ENCODE results near the gene CNKSR3.

Gene CNKSR3

DNA sequence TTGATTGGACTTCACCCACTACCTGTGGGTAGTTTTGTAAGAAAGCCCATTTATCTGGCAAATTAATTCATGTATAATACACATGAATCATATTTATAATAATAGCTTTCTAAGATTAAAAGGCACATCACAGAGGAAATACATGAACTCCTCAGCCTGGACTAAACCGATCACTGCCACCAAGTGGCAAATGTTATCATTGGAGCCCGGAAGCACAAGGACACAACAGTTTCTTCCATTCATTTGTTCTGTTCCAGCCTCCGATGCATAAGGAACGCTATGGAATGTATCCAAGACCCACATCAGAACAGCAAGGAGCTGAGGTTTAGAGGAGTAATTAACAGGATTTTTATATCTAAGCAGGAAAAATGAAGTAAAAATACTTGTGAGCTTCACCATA lies 139.9 kb downstream of the CNKSR3 start:
- TF ChIP-seq, protein P1, sequence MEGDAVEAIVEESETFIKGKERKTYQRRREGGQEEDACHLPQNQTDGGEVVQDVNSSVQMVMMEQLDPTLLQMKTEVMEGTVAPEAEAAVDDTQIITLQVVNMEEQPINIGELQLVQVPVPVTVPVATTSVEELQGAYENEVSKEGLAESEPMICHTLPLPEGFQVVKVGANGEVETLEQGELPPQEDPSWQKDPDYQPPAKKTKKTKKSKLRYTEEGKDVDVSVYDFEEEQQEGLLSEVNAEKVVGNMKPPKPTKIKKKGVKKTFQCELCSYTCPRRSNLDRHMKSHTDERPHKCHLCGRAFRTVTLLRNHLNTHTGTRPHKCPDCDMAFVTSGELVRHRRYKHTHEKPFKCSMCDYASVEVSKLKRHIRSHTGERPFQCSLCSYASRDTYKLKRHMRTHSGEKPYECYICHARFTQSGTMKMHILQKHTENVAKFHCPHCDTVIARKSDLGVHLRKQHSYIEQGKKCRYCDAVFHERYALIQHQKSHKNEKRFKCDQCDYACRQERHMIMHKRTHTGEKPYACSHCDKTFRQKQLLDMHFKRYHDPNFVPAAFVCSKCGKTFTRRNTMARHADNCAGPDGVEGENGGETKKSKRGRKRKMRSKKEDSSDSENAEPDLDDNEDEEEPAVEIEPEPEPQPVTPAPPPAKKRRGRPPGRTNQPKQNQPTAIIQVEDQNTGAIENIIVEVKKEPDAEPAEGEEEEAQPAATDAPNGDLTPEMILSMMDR (IDR thresholded peaks at IDR 0.05; ENCODE audit: insufficient read depth, low read depth, low read length, missing control alignments) = peak; percentile 54
- peak; percentile 39 for DNase-seq (ENCODE audit: low read depth)
- no peak overlapping the region for H3K4me3 ChIP-seq (ENCODE audit: low read length)

DNA sequence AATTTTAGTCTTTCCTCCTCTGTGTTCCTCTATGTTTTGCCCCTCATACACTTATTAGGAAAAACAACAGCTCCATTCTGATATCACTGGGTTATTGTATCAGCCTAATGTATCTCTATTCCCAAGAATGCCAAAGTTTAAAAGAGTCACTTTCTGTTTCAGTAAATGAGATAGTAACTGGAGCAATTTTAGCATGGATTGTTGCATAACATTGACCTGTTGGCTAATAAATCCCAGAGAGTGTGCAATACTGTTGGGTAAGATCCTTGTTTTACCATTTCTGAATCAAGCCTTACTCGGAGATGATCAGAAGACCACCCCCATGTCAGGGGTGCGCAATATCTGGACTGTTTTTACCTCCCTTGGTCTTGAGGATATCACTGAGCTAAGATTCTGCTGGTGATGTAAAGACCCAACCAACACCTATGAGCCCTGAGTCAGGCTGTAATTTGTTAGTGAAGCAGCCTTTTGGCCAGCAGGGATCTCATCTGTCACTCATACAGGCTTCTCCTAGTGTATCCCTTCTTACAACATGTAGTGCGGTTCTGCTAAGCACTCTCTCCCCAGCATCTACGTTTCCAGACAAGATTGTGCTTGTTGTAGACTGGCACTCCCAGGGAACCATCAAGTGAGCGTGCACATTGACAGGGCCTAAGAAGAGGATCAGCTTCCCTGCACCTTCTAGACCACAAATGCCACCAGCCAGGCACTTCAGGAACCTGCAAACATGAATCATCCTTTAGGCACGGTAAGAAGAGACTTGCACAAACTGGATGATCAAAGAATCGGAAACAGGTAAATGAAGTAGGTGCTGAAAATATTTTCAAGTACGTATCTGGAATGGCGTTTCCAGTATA lies 142.4 kb downstream of the CNKSR3 start:
- peak; percentile 100 for DNase-seq (ENCODE audit: low read depth)
- TF ChIP-seq, protein P1 (IDR thresholded peaks at IDR 0.05; ENCODE audit: insufficient read depth, low read depth, low read length, missing control alignments) = peak; percentile 42
- no peak overlapping the region for H3K4me3 ChIP-seq (ENCODE audit: low read length)

DNA sequence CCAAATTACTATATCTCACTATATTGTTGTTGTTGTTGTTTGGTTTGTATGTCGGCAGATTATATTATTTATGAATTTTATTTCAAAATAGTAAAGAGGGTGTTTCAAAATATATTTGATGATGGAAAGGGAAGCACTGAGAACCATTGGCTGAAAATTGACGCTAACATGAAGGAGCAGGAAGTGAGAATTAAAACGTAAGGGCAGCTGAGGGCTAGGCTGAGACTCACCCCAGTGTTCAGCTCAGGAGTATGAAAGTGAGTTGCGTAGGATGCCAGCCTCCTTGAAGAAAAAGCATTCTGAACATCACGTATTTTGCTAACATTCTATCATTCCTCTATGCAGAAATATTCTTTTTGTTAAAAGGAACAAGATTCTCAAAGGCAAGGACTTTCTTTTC lies 143.1 kb downstream of the CNKSR3 start:
- H3K4me3 ChIP-seq (ENCODE audit: low read length) = no peak overlapping the region
- DNase-seq (ENCODE audit: low read depth) = no peak
- TF ChIP-seq, protein P1 (IDR thresholded peaks at IDR 0.05; ENCODE audit: insufficient read depth, low read depth, low read length, missing control alignments) = no peak

DNA sequence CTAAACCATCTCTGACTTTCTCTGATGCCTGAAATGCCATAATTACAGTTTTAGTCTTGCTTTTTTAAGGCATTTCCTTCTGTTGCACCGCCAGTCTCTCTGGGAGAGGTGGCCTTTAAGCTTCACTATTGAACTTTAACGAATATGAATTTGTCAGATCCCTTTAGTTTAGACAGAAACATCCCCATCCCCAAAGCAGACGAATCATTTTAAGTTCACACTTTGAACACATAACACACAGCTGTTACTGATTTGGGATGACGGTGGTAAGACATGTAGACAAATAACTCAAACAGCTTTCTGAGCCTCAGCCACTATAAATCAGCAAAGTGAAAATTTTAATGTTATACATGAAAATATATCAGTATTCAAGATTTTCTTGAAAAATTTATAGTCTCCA lies 146.7 kb downstream of the CNKSR3 start:
- TF ChIP-seq, protein P1 (IDR thresholded peaks at IDR 0.05; ENCODE audit: insufficient read depth, low read depth, low read length, missing control alignments) = no peak
- H3K4me3 ChIP-seq (ENCODE audit: low read length) = no peak overlapping the region
- DNase-seq (ENCODE audit: low read depth) = no peak

DNA sequence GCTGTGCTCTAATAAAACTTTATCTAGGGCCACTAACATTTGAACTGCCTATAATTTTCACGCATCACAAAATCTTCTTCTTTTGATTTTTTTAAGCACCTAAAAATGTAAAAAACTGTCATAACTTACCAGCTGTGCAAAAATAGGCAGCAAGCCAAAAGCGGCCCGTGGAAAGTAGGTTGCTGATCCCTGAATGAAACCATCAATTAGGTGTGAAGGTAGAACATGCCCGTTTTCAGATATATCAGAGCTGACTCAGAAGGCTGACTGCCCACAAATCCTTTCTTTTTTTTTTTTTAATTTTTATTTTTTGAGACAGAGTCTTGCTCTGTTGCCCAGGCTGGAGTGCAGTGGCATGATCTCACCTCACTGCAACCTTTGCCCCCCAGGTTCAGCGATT lies 149.0 kb downstream of the CNKSR3 start:
- TF ChIP-seq, protein P1 (IDR thresholded peaks at IDR 0.05; ENCODE audit: insufficient read depth, low read depth, low read length, missing control alignments) = no peak
- no peak overlapping the region for H3K4me3 ChIP-seq (ENCODE audit: low read length)
- DNase-seq (ENCODE audit: low read depth) = peak; percentile 6

DNA sequence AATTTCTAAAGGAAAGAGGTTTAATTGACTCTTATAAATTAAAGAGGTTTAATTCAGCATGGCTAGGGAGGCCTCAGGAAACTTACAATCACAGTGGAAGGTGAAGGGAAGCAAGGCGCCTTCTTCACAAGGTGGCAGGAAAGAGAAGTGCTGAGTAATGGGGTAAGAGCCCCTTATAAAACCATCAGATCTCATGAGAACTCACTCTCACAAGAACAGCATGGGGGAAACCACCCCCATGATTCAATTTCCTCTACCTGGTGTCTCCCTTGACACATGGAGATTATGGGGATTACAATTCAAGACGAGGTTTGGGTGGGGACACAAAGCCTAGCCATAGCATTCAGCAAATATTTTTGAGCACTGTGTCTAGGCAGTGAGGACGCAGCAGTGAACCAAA lies 150.0 kb downstream of the CNKSR3 start:
- no peak for DNase-seq (ENCODE audit: low read depth)

More for the DNA sequence above, 150.0 kb downstream of the CNKSR3 start:
- no peak overlapping the region for H3K4me3 ChIP-seq (ENCODE audit: low read length)
- TF ChIP-seq, protein P1 (IDR thresholded peaks at IDR 0.05; ENCODE audit: insufficient read depth, low read depth, low read length, missing control alignments) = no peak

Measured in epithelial cell of esophagus (primary cell).